K562 (cell line): ENCODE measurements around the gene SBF1. TPM values are rescaled to one million over a fixed set of nuclear protein-coding genes. Genes with fewer than 3 reads are reported as not detected.

Source experiments
- ATAC-seq: fragments of 200-7000 bp; cut with Tn5 transposase; 3 replicates; pipeline ENCODE4 v1.9.1; 2020; ENCODE audit warnings: moderate library complexity
- BruUV-seq: library from RNA; stranded (reverse); fragments of 400-500 nt; replicated peaks from 2 replicates; lab custom pipeline; 2021; lab: Mats Ljungman, UMichigan
- CTCF ChIA-PET: fragments of 300-600 bp; formaldehyde crosslinking; extraction: SDS; loops from one replicate; lab custom pipeline; 2021; ENCODE audit warnings: low intra/inter-chr PET ratio; lab: Yijun Ruan, JAX
- POLR2A ChIA-PET: fragments of 300-600, 350-650 bp; sonication (Branson Sonifier 250); formaldehyde crosslinking; extraction: SDS; loops from one replicate; lab custom pipeline; 2021; ENCODE audit warnings: antibody characterized with exemption, inconsistent platforms; lab: Yijun Ruan, JAX
- DNase-seq, 4 experiments: peaks; one replicate each; pipeline versions ENCODE4 v3.0.0 to v3.0.0-alpha.2; 2011 to 2018; ENCODE audit warnings: low spot score in 3 of 4, mixed read lengths in 3 of 4; ENCODE audit errors: extremely low read depth in 1 of 4
- FAIRE-seq: peaks from 2 replicates; lab custom pipeline; 2011; peaks lifted over from hg19 to GRCh38; lab: Jason Lieb, UNC
- H2AFZ ChIP-seq: 2 replicates; pipeline ENCODE4 v1.6.0; 2011; ENCODE audit warnings: low read depth, low read length, control low read depth, inconsistent platforms
- H3K27ac ChIP-seq: fragments of 200-600 bp; 3 replicates; pipeline ENCODE4 v1.8.0; 2011; ENCODE audit warnings: low read depth, mild to moderate bottlenecking, control low read depth, inconsistent platforms, low read length, moderate library complexity, mixed read lengths; ENCODE audit errors: extremely low read depth
- H3K27me3 ChIP-seq, 2 experiments: fragments of 300-600 bp in 1 of 2; 2 replicates in 1 of 2; 3 replicates in 1 of 2; pipeline versions ENCODE4 v1.6.0 to v1.8.0; 2011; ENCODE audit warnings: inconsistent platforms in 2 of 2, low read length in 2 of 2, mild to moderate bottlenecking in 1 of 2, mixed read lengths in 1 of 2, moderate library complexity in 1 of 2; ENCODE audit not compliant: control insufficient read depth in 2 of 2, insufficient read depth in 2 of 2
- H3K36me3 ChIP-seq: fragments of 300-600 bp; 3 replicates; pipeline ENCODE4 v1.8.0; 2011; ENCODE audit warnings: mild to moderate bottlenecking, low read length, inconsistent platforms; ENCODE audit not compliant: control insufficient read depth, insufficient read depth
- H3K4me1 ChIP-seq, 2 experiments: fragments of 200-600 bp in 1 of 2; replicated peaks in 1 of 2; 2 replicates in 1 of 2; 3 replicates in 1 of 2; pipeline versions ENCODE4 v1.5.1 to v1.8.0; 2011; ENCODE audit warnings: inconsistent platforms in 2 of 2, low read length in 2 of 2, mild to moderate bottlenecking in 1 of 2, mixed read lengths in 1 of 2, moderate library complexity in 1 of 2; ENCODE audit not compliant: control insufficient read depth in 2 of 2, insufficient read depth in 2 of 2
- H3K4me2 ChIP-seq: 2 replicates; pipeline ENCODE4 v1.6.1; 2011; ENCODE audit warnings: low read length, control low read depth, inconsistent platforms, mixed read lengths; ENCODE audit not compliant: insufficient read depth
- H3K4me3 ChIP-seq: fragments of 200-600 bp; sonication (generic), shearing (Covaris generic); 2 replicates; pipeline ENCODE4 v1.5.1; 2016; ENCODE audit warnings: control low read depth, inconsistent platforms
- H3K79me2 ChIP-seq: fragments of 200-600 bp; 3 replicates; pipeline ENCODE4 v1.8.0; 2011; ENCODE audit warnings: low read length, inconsistent platforms; ENCODE audit not compliant: control insufficient read depth, insufficient read depth
- H3K9ac ChIP-seq, 2 experiments: 2 replicates each; pipeline versions ENCODE4 v1.6.0 to v1.6.1; 2011; ENCODE audit warnings: low read depth in 2 of 2, low read length in 2 of 2, control low read depth in 1 of 2, inconsistent platforms in 1 of 2, mild to moderate bottlenecking in 1 of 2, mixed read lengths in 1 of 2; ENCODE audit not compliant: insufficient read depth in 1 of 2
- H3K9me1 ChIP-seq: one replicate; pipeline ENCODE4 v1.6.0; 2011; ENCODE audit warnings: inconsistent platforms, mild to moderate bottlenecking, low read length, moderate library complexity; ENCODE audit not compliant: control insufficient read depth, insufficient read depth
- H3K9me3 ChIP-seq: replicated peaks from 2 replicates; pipeline ENCODE4 v1.5.1; 2011; ENCODE audit warnings: low read depth, low read length, inconsistent platforms; ENCODE audit not compliant: control insufficient read depth, insufficient read depth
- H4K20me1 ChIP-seq: replicated peaks from 2 replicates; pipeline ENCODE4 v1.6.1; 2011; ENCODE audit warnings: low read length, inconsistent platforms, mixed read lengths; ENCODE audit not compliant: control insufficient read depth, insufficient read depth
- ARID2 ChIP-seq: fragments of 450-650 bp; IDR thresholded peaks from 2 replicates; pipeline ENCODE4 v1.6.1; 2017; ENCODE audit warnings: antibody characterized with exemption, mild to moderate bottlenecking
- BCL6 ChIP-seq: fragments of 250-450 bp; sonication (Bioruptor Pico); IDR thresholded peaks from 2 replicates; pipeline ENCODE4 v1.4.0; 2020
- CHD1 ChIP-seq: fragments of 200-600 bp; sonication (generic); IDR thresholded peaks from one replicate; pipeline ENCODE4 v1.6.1; 2012; ENCODE audit warnings: mild to moderate bottlenecking, moderate library complexity, low read length, inconsistent platforms
- LCOR ChIP-seq: sonication (generic); formaldehyde crosslinking; IDR thresholded peaks from 2 replicates; pipeline ENCODE4 v1.8.0; 2022; ENCODE audit warnings: mild to moderate bottlenecking, missing genetic modification reagents
- TSC22D4 ChIP-seq: fragments of 450-650 bp; IDR thresholded peaks from 2 replicates; pipeline ENCODE4 v1.6.1; 2016; ENCODE audit warnings: missing genetic modification characterization, missing biosample characterization, control low read depth
- ZNF232 ChIP-seq: sonication (generic); formaldehyde crosslinking; IDR thresholded peaks from 2 replicates; pipeline ENCODE4 v1.8.0; 2022; ENCODE audit warnings: mild to moderate bottlenecking, missing genetic modification reagents
- WGBS: fragments of 100-300 bp; shearing (Covaris generic); methylation state at CpG from one replicate; pipeline ENCODE4 v1.1.6; 2016; ENCODE audit warnings: low coverage, mixed read lengths; ENCODE audit not compliant: insufficient coverage; ENCODE audit errors: missing lambda C conversion rate; 5-methylcytosine and 5-hydroxymethylcytosine counted together
- in situ Hi-C: fragments of 300-500 bp; cut with MboI; formaldehyde crosslinking; loops from 4 replicates; pipeline ENCODE4 v1.15.0; 2018; ENCODE audit warnings: inconsistent platforms, mixed read lengths
- intact Hi-C: fragments of 100-400 bp; cut with micrococcal nuclease; formaldehyde crosslinking; loops from 2 replicates; pipeline ENCODE4 v1.14.2; 2022
- polyA plus RNA-seq, 8 experiments: library from polyadenylated mRNA; depleted of rRNA in 4 of 8; stranded (reverse) in 5 of 8; unstranded in 3 of 8; fragments of >200 nt; fragmentation: Nextera tagmentation in 2 of 8; fragmentation: Illumina TruSeq in 1 of 8; extraction: Ambion mirVana in 2 of 8; extraction: Trizol in 1 of 8; gene quantifications; 2 replicates each; pipeline versions ENCODE4 v1.2.1 to v1.2.3, GENCODE V29; 2011 to 2014; ENCODE audit warnings: inconsistent platforms in 1 of 8, missing spikeins in 1 of 8
- total RNA-seq, 7 experiments: library from RNA; depleted of rRNA in 6 of 7; stranded (reverse); fragments of >200 nt in 6 of 7; fragmentation: Illumina TruSeq in 2 of 7; extraction: Trizol in 2 of 7; gene quantifications; 2 replicates each; pipeline versions ENCODE4 v1.2.1 to v1.2.3, GENCODE V29; 2011 to 2021; ENCODE audit warnings: low replicate concordance in 1 of 7
- TF ChIP-seq, protein P1 (sequence below): fragments of 450-650 bp; IDR thresholded peaks from 2 replicates; pipeline ENCODE4 v1.6.1; 2016; ENCODE audit warnings: low read depth, mild to moderate bottlenecking, moderate library complexity

SBF1 gene
- total and polyA plus RNA-seq, 9 of the 15 experiments (the other 6 are each of a cell fraction or from before 2014, with no cell fraction given), result 0.44 to 50.4 (median 11.4) TPM

DNA sequence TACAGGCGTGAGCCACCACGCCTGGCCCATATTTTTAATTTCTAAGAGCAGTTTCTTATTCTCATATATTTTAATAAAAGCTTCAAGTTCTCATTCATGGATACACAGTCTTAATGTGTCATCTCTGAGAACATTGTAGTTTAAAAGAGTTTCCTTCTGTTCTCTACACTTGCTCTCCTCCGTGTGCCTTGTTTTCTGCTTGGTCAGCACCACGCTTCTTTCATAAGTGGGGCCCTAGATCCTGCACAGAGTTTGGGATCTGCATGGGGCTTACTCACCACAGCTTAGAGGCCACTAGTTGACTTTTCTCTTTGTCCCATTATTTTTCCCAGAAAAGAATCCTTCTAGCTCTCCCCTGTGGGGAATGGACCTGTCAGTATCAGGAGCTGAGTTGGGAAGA is 72.9 kb downstream of the SBF1 start (continued):
- no peak for TF ChIP-seq BCL6 (CRISPR knock-in tag)

DNA sequence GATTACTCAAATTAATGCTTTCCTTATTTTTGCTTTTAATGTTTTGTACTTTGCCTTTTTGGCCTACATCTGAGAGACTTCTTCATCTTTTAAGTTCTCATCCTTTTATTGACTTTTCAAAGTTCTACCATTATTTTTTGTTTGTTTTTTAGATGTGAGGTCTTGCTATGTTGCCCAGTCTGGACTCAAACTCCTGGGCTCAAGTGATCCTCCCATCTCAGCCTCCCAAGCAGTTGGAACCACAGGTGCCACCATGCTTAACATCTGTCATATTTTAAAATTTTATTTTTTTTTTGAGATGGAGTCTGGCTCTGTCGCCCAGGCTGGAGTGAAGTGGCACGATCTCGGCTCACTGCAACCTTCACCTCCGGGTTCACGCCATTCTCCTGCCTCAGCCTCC is 73.9 kb downstream of the SBF1 start:
- H3K9me3 ChIP-seq, result no peaks in the 10 kb centered on the region
- WGBS, result 80% methylated on average over 2 of the region's 5 CpGs
- no peak for FAIRE-seq
- peaks cover 48% of the 10 kb centered on the region; the same call in 2 of the 3 replicates for H3K36me3 ChIP-seq
- peaks cover 3% of the 10 kb centered on the region; the same call in 1 of the 3 replicates for H3K79me2 ChIP-seq
- no TSS peak for BruUV-seq
- no peak overlapping the region for H3K4me2 ChIP-seq
- H3K27ac ChIP-seq, result no peak overlapping the region
- H2AFZ ChIP-seq, result no peak overlapping the region
- no peak overlapping the region for H3K9ac ChIP-seq
- no peaks in the 10 kb centered on the region for H3K9me1 ChIP-seq
- ChIA-PET POLR2A (no interaction called here), CTCF (interaction anchor here (0.6 kb wide), 1 partner anchor 94 kb away, joined by 5 read pairs; no protein-coding TSS in a partner anchor)
- no peaks in the 10 kb centered on the region for H3K27me3 ChIP-seq
- TF ChIP-seq, protein P1, sequence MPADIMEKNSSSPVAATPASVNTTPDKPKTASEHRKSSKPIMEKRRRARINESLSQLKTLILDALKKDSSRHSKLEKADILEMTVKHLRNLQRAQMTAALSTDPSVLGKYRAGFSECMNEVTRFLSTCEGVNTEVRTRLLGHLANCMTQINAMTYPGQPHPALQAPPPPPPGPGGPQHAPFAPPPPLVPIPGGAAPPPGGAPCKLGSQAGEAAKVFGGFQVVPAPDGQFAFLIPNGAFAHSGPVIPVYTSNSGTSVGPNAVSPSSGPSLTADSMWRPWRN, result no peak
- TF ChIP-seq TSC22D4 (tag) (no peak), ZNF232 (no peak), CHD1 (no peak), ARID2 (no peak), LCOR (CRISPR knock-in tag) (no peak)
- intact Hi-C loops, result no loop called here
- no peaks in the 10 kb centered on the region; a peak in 1 of 5 replicates for H3K4me1 ChIP-seq
- in situ Hi-C loops, result no loop called here
- H4K20me1 ChIP-seq, result no peaks in the 10 kb centered on the region
- no peak overlapping the region for H3K4me3 ChIP-seq
- no peak for DNase-seq
- ATAC-seq, result no peak
